Prostate gland (tissue), 2 donors: ENCODE data around the gene HP. TPM values are rescaled to one million over a fixed set of nuclear protein-coding genes. Genes with fewer than 3 reads are reported as not detected.

ENCODE experiments used
- DNase-seq: peaks from one replicate; pipeline ENCODE4 v3.0.0-alpha.2; 2019; ENCODE audit warnings: low spot score
- H3K27ac ChIP-seq, 2 donors: fragments of 200-600 bp; sonication (generic); 2 replicates each; pipeline ENCODE4 v1.5.1; 2017 to 2019
- H3K27me3 ChIP-seq: fragments of 200-600 bp; sonication (generic); replicated peaks from 2 replicates; pipeline ENCODE4 v1.5.1; 2019; ENCODE audit not compliant: insufficient read depth
- H3K36me3 ChIP-seq, 2 donors: fragments of 200-600 bp; sonication (generic); 1 replicate in 1 of 2; 2 replicates in 1 of 2; pipeline versions ENCODE4 v1.5.1 to v1.8.1; 2017 to 2019
- H3K4me1 ChIP-seq: fragments of 200-600 bp; sonication (generic); replicated peaks from 2 replicates; pipeline ENCODE4 v1.5.1; 2019
- H3K4me3 ChIP-seq, 2 donors: fragments of 200-600 bp; sonication (generic); 2 replicates each; pipeline ENCODE4 v1.5.1; 2017 to 2019
- H3K9me3 ChIP-seq: fragments of 200-600 bp; sonication (generic); 2 replicates; pipeline ENCODE4 v1.5.1; 2017
- CTCF ChIP-seq, 4 experiments: fragments of 200-600 bp in 2 of 4; fragments of 450-650 bp in 2 of 4; sonication (generic) in 2 of 4; IDR thresholded peaks; 1 replicate in 3 of 4; 2 replicates in 1 of 4; pipeline ENCODE4 v1.5.1; 2016 to 2019; ENCODE audit warnings: antibody characterized with exemption in 4 of 4, mild to moderate bottlenecking in 2 of 4, moderate library complexity in 2 of 4
- POLR2A ChIP-seq: fragments of 450-650 bp; IDR thresholded peaks from one replicate; pipeline ENCODE4 v1.6.1; 2016; ENCODE audit warnings: antibody characterized with exemption, mild to moderate bottlenecking
- POLR2AphosphoS5 ChIP-seq: sonication (generic); formaldehyde crosslinking; IDR thresholded peaks from one replicate; pipeline ENCODE4 v1.6.1; 2017; ENCODE audit warnings: antibody characterized with exemption
- WGBS: methylation state at CpG from one replicate; pipeline ENCODE4 v1.1.5; 2018; 5-methylcytosine and 5-hydroxymethylcytosine counted together
- intact Hi-C: fragments of 100-400 bp; cut with DNase I; formaldehyde crosslinking; loops from one replicate; pipeline ENCODE4 v1.14.2; 2022
- total RNA-seq, 2 donors: library from RNA; depleted of rRNA; stranded (reverse); fragments of >200 nt; gene quantifications; one replicate each; pipeline ENCODE4 v1.1.0, GENCODE V29; 2016

HP gene
- total RNA-seq, 2 donors from 2014 or later: 2.5 to 3.1 TPM

GRCh38 chr16:72013389-72013788 is 40.9 kb upstream of the HP start:
- intact Hi-C loops: no loop called here
- no peak overlapping the region for H3K27ac ChIP-seq
- WGBS: 34% methylated on average over 5 of the region's 5 CpGs
- H3K27me3 ChIP-seq: no peaks in the 10 kb centered on the region
- no peaks in the 10 kb centered on the region for H3K9me3 ChIP-seq
- H3K4me3 ChIP-seq: no peak overlapping the region
- DNase-seq: no peak
- H3K36me3 ChIP-seq: no peaks in the 10 kb centered on the region
- no peaks in the 10 kb centered on the region for H3K4me1 ChIP-seq
- TF ChIP-seq POLR2AphosphoS5: no peak
- no peak for TF ChIP-seq CTCF (IDR thresholded peaks at IDR 0.05)
- no peak for TF ChIP-seq POLR2A

GRCh38 chr16:72013888-72014581 is 40.3 kb upstream of the HP start:
- DNase-seq: no peak
- H3K36me3 ChIP-seq: no peaks in the 10 kb centered on the region
- H3K27me3 ChIP-seq: no peaks in the 10 kb centered on the region
- no peak overlapping the region for H3K4me3 ChIP-seq
- no peak for TF ChIP-seq POLR2AphosphoS5
- no peak for TF ChIP-seq CTCF (IDR thresholded peaks at IDR 0.05)
- no peak for TF ChIP-seq POLR2A
- no peaks in the 10 kb centered on the region for H3K9me3 ChIP-seq
- intact Hi-C loops: no loop called here
- 60% methylated on average over 15 of the region's 15 CpGs for WGBS
- H3K4me1 ChIP-seq: no peaks in the 10 kb centered on the region
- no peak overlapping the region for H3K27ac ChIP-seq

GRCh38 chr16:72014675-72015074 is 39.6 kb upstream of the HP start:
- no peak for DNase-seq
- H3K36me3 ChIP-seq: no peaks in the 10 kb centered on the region
- H3K9me3 ChIP-seq: no peaks in the 10 kb centered on the region
- TF ChIP-seq CTCF (IDR thresholded peaks at IDR 0.05) (no peak), POLR2AphosphoS5 (no peak), POLR2A (no peak)
- WGBS: 89% methylated on average over 8 of the region's 8 CpGs
- no peak overlapping the region for H3K27ac ChIP-seq
- H3K27me3 ChIP-seq: no peaks in the 10 kb centered on the region
- intact Hi-C loops: no loop called here
- no peak overlapping the region for H3K4me3 ChIP-seq
- H3K4me1 ChIP-seq: no peaks in the 10 kb centered on the region

- Histone ChIP-seq H3K9me3 (no peaks in the 10 kb centered on the region), H3K36me3 (no peaks in the 10 kb centered on the region), H3K4me1 (no peaks in the 10 kb centered on the region), H3K27me3 (no peaks in the 10 kb centered on the region), H3K4me3 (no peak overlapping the region), H3K27ac (no peak overlapping the region)
- 79% methylated on average over 3 of the region's 3 CpGs for WGBS
- TF ChIP-seq POLR2AphosphoS5 (no peak), CTCF (IDR thresholded peaks at IDR 0.05) (no peak), POLR2A (no peak)
- DNase-seq: no peak
- intact Hi-C loops: no loop called here
Observed at GRCh38 chr16:72015124-72015523, 39.2 kb upstream of the HP start.

- Histone ChIP-seq H3K27me3 (no peaks in the 10 kb centered on the region), H3K27ac (no peak overlapping the region), H3K9me3 (no peaks in the 10 kb centered on the region), H3K36me3 (no peaks in the 10 kb centered on the region), H3K4me1 (no peaks in the 10 kb centered on the region), H3K4me3 (no peak overlapping the region)
- intact Hi-C loops: no loop called here
- no peak for TF ChIP-seq POLR2AphosphoS5
- TF ChIP-seq POLR2A: no peak
- no peak for TF ChIP-seq CTCF (IDR thresholded peaks at IDR 0.05)
- DNase-seq: no peak
- 79% methylated on average over 9 of the region's 9 CpGs for WGBS
Observed at GRCh38 chr16:72018470-72018869, 35.8 kb upstream of the HP start.
